Fibroblast of peridontal ligament (primary cell): Measurements from ENCODE around the gene EFCAB8.
"Not testable (repeated sequence)": the region's sequence is repeated elsewhere in the genome, so short reads cannot be mapped to it uniquely, and the experiment has no call there.

Experiments used
- DNase-seq: peaks from one replicate; pipeline ENCODE4 v3.0.0-alpha.2; 2010; ENCODE audit errors: extremely low read depth

The EFCAB8 gene

GRCh38 chr20:32972181-32973076 lies 113.7 kb downstream of the EFCAB8 start:
- DNase-seq = no peak

- no peak for DNase-seq
These were observed 114.5 kb downstream of the EFCAB8 start for GRCh38 chr20:32973077-32973717.

- DNase-seq = not testable (repeated sequence)
These were observed 115.7 kb downstream of the EFCAB8 start for GRCh38 chr20:32974204-32975064.

DNA sequence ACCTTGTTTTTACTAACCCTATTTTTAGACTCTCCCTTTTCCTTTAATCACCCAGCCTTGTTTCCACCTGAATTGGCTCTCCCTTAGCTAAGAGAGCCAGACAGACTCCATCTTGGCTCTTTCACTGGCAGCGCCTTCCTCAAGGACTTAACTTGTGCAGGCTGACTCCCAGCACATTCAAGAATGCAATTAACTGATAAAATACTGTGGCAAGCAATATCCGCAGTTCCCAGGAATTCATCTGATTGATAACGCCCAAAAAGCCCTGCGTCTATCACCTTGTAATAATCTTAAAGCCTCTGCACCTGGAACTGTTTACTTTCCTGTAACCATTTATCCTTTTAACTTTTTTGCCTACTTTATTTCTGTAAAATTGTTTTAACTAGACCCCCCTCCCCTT lies 116.4 kb downstream of the EFCAB8 start:
- DNase-seq = not testable (repeated sequence)

GRCh38 chr20:32975698-32976674 lies 117.3 kb downstream of the EFCAB8 start:
- no peak for DNase-seq

DNA sequence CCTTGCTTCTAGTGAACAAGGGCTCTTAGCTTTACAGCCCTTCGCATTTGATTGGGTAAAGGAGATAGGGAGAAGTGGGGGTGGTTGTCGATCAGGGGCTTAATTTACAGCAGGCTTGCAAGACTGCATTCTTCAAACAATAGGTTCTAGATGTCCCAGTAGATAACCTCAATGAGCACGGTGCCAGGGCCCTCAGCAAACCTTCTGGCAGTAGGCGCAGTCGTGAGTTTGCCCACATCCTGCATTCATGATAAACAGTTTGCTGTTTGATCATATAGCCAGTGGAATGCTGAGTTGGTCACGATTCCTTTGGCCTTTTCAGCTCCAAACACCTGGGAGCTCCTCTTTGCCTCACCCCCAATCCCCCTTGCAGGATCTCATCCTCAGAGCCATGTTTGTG lies 118.0 kb downstream of the EFCAB8 start:
- no peak for DNase-seq

DNA sequence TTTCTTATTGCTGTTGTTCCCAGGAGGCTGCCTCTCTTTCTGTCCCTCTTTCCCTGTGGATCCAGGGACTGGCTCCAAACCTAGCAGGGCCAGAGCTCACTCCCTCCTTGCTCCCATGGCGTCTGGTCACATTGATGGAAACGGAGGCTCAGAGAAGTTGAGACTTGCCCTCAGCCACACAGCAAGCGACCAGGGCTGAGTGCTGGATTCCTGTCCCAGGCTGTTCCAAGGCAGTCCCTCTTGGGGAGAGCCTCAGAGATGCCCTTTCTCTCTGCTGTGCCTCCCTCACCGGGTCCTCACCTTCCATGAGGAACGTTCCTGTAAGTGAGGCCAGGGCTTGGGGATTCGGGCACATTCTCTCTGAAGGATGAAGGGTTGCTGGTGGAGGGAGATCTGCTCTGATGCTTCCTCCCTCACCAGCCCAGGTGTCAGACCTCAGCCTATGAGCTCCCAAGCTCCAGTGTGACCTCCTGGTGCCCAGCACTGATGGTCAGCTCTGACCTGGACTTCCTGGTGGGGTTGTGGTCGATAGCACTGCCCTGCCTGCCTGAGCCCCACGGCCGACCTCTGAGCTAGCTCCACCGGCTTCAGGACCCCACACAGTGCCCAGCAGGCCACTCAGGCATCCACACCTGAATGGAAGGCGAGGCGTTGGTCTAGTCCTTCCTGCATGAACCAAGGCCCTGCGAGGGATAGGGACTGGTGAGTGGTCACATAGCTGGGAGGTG lies 118.7 kb downstream of the EFCAB8 start:
- no peak for DNase-seq

GRCh38 chr20:32978009-32978335 lies 119.2 kb downstream of the EFCAB8 start:
- DNase-seq = no peak

DNA sequence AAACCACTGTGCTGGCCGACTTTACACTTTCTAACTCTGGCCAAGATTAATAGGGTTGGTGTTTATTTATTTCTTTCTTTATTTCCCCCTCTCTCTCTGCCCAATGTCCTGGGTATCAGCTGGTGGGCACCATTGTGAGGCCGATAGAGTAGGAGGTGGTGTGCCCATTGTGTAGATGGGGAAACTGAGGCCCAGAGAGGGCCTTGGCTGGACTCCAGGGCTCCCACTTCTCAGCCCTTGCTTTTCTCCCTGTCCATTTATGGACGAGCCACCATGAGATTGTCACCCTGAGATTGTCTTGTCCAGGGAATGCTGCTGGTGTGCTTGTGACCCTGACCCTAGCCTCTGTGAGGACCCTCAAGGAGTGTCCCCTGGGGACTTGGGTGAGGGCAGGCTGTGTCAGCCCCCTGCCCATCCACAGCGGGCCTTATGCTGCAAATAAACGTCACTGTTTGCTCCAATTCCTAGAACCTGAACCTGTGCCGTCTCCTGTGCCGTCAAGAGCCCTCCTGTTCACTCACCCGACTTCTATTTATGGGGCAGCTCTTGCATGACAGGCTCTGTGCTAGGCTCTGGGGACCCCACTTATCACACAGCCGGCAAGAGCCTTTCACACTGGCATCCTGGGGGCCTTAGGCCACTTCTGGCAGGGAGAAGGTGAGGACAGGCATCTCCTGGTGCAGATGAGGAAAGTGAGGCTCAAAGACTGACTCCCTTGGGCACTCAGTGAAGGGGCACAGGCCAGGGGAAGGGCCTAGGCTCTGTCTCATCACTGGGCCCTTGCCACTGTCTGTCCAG lies 120.7 kb downstream of the EFCAB8 start:
- DNase-seq = no peak

GRCh38 chr20:32980131-32980941 lies 121.6 kb downstream of the EFCAB8 start:
- DNase-seq = no peak

DNA sequence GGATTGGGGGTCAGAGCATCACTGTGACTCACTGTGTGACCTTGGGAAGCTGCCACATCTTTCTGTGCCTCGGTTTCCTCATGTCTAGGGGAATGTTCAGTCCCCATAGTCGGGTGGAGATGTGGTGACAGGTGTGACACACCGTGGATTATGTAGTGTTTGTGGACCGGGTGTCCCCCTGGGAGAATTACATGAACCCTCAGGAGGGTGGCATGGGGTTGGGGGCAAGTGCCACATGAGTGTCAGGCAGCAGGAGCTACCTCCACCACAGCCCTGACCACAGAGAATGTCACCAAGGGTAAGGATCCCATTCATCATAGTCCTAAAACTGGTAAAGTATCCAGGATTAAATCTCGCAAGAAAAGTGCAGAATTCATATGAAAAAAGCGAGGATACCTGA lies 122.3 kb downstream of the EFCAB8 start:
- no peak for DNase-seq

DNA sequence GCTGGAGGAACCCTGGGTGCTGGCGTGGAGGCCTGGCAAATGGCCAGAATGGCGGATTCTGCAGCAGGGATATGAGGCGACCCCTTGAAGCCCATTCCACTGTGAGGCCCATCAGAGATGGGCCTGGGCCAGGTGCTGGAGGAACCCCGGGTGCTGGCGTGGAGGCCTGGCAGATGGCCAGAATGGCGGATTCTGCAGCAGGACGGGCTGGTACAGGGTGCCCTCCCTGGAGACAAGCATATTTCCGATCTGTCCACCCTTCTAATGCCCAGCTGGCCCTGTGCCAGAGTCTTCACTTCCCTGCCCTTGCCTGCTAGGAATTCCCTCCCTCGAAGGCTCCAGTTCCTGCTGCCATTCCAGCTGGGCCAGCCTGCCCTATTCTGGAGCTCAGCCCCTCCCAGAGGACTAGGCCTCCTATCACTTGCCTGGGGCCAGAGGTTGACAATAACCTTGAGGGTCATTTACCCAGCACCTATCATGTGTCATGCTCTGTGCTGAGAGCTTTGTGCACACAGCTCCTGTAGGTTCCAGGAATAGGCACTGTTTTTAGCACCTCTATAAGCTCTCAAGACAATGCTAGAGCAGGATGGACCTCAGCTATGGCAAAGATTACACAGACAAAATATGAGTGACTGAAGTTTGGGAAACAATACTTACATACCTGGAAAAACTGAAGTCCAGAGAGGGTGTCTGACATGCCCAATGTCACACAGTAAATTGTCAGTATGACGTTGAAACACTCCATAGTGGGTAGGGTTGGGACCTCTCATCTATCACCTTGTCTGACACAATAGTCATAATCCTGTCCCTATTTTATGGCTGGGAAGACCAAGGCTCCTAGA lies 124.1 kb downstream of the EFCAB8 start:
- DNase-seq = no peak

GRCh38 chr20:32983459-32984112 lies 124.9 kb downstream of the EFCAB8 start:
- DNase-seq = no peak

DNA sequence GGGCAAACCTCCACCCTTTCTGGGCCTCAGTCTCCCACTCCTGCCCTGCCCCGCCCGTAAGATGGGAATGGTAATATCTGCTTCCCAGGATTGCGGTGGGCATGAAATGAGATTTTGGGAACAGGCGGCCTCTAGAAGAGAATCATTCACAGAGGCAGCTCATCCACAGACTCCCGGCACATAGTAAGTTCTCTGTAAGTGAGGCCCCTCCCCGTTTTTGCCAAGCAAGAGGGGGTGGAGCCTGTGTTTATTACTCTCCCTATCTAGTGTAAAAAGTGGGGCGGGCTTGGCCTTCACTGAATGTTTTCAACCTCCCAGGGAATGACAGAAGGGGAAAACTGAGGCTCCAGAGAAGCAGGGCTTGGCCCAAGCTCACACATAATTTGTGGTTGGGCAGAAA lies 125.5 kb downstream of the EFCAB8 start:
- DNase-seq = no peak

DNA sequence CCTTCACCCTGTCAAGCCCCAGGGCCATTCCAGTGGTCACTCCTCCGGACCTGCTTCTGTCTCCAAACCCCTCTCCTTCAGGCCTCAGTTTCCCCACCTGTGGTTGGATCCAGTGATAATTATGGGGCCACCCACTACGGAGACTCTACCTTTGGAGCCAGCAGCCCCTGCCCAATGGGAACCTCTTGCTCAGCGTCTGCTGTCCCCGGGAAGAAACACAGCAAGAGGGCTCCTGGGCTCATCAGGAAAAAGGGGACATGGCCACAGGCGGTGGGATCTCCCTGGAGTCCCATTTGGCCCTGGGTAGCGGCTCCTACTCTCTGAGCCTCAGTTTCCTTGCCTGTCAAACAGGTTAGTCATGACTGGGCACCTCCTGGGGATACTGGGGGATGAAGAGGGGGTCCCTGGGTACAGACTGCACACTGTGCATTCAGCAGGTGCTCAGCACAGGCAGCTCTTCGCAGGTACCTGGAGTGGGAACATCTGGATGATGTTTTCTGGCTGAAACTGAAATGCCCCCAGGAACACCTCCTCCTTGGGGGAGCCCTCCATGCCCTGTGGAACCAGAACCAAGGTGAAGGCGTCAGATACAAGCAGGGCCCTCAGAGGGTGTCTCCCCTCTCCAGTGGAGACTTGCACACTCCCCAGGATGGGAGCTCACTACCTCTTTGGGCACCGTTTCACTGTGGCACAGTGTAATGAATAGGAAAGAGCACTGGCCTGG lies 126.1 kb downstream of the EFCAB8 start:
- no peak for DNase-seq

DNA sequence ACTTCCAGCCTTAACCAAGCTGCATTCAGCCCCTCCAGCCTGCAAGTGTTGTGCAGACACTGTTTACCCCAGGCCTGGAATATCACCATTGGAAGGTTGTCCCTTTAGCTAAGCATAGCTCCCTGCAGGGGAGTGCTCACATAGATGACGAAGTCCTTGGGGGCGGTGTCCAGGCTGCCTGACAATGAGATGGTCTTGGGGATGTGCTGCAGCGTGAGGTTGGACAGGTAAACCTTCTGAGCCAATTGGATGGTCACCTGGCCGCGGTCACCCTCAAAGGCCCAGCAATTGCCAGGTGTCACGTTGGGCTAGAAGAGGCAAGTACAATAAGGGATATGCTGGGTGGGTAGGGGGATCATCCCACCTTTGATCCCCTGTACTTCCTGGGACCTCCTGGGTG lies 126.9 kb downstream of the EFCAB8 start:
- DNase-seq = no peak
